Astrocyte (in vitro differentiated cells and primary cell): ENCODE results near the gene POLR2I. TPM values are rescaled to one million over a fixed set of nuclear protein-coding genes. Genes with fewer than 3 reads are reported as not detected.

ENCODE experiments used
- DNase-seq: peaks from one replicate; pipeline ENCODE4 v3.0.0-alpha.2; 2010; ENCODE audit warnings: low read depth
- FAIRE-seq: peaks from 2 replicates; lab custom pipeline; 2011; peaks lifted over from hg19 to GRCh38; lab: Jason Lieb, UNC
- H2AFZ ChIP-seq: 2 replicates; pipeline ENCODE4 v1.6.0; 2012; ENCODE audit warnings: low read depth, low read length, inconsistent platforms
- H3K27ac ChIP-seq: 2 replicates; pipeline ENCODE4 v1.5.1; 2011; ENCODE audit warnings: low read depth, low read length, inconsistent platforms
- H3K27me3 ChIP-seq: 2 replicates; pipeline ENCODE4 v1.6.0; 2011; ENCODE audit warnings: low read length, inconsistent platforms; ENCODE audit not compliant: insufficient read depth
- H3K36me3 ChIP-seq: 2 replicates; pipeline ENCODE4 v1.5.1; 2011; ENCODE audit warnings: low read length, inconsistent platforms; ENCODE audit not compliant: insufficient read depth
- H3K4me1 ChIP-seq: 2 replicates; pipeline ENCODE4 v1.5.1; 2011; ENCODE audit warnings: low read length, inconsistent platforms; ENCODE audit not compliant: insufficient read depth
- H3K4me2 ChIP-seq: 2 replicates; pipeline ENCODE4 v1.6.0; 2012; ENCODE audit warnings: low read length, inconsistent platforms
- H3K4me3 ChIP-seq: 2 replicates; pipeline ENCODE4 v1.5.1; 2011; ENCODE audit warnings: low read depth, mild to moderate bottlenecking, low read length, inconsistent platforms; ENCODE audit not compliant: insufficient read depth
- H3K79me2 ChIP-seq: 2 replicates; pipeline ENCODE4 v1.6.0; 2012; ENCODE audit warnings: mild to moderate bottlenecking, low read length, inconsistent platforms; ENCODE audit not compliant: insufficient read depth
- H3K9ac ChIP-seq: 2 replicates; pipeline ENCODE4 v1.6.0; 2012; ENCODE audit warnings: mild to moderate bottlenecking, low read length, inconsistent platforms
- H3K9me3 ChIP-seq: 2 replicates; pipeline ENCODE4 v1.5.1; 2012; ENCODE audit warnings: low read depth, mild to moderate bottlenecking, low read length, inconsistent platforms; ENCODE audit not compliant: insufficient read depth
- H4K20me1 ChIP-seq: 2 replicates; pipeline ENCODE4 v1.6.0; 2012; ENCODE audit warnings: low read length, inconsistent platforms; ENCODE audit not compliant: insufficient read depth
- H3K27ac Mint-ChIP-seq: one replicate; pipeline ENCODE4 v1.8.0; 2021; ENCODE audit warnings: mild to moderate bottlenecking, mixed read lengths; ENCODE audit not compliant: unreplicated experiment
- H3K27me3 Mint-ChIP-seq: one replicate; pipeline ENCODE4 v1.8.0; 2021; ENCODE audit warnings: low read depth, mixed read lengths; ENCODE audit not compliant: unreplicated experiment
- H3K36me3 Mint-ChIP-seq: one replicate; pipeline ENCODE4 v1.8.0; 2021; ENCODE audit warnings: low read depth, mixed read lengths; ENCODE audit not compliant: unreplicated experiment
- H3K4me1 Mint-ChIP-seq: one replicate; pipeline ENCODE4 v1.8.0; 2021; ENCODE audit warnings: low read depth, mixed read lengths; ENCODE audit not compliant: unreplicated experiment
- H3K4me3 Mint-ChIP-seq: one replicate; pipeline ENCODE4 v1.8.0; 2021; ENCODE audit warnings: mild to moderate bottlenecking, moderate library complexity, mixed read lengths; ENCODE audit not compliant: unreplicated experiment
- H3K9me3 Mint-ChIP-seq: one replicate; pipeline ENCODE4 v1.8.0; 2021; ENCODE audit warnings: mild to moderate bottlenecking, mixed read lengths; ENCODE audit not compliant: unreplicated experiment
- EZH2 ChIP-seq: IDR thresholded peaks from 2 replicates; pipeline ENCODE4 v1.6.1; 2012; ENCODE audit warnings: mild to moderate bottlenecking, low read length, inconsistent platforms; ENCODE audit not compliant: insufficient read depth
- total RNA-seq: library from RNA; stranded (reverse); gene quantifications from 2 replicates; pipeline ENCODE4 v1.2.1, GENCODE V29; 2021
- TF ChIP-seq, protein P1 (sequence below): IDR thresholded peaks from 2 replicates; pipeline ENCODE4 v1.5.1; 2011; ENCODE audit warnings: low read depth, mild to moderate bottlenecking, inconsistent platforms, low read length, moderate library complexity; ENCODE audit not compliant: insufficient read depth

The POLR2I gene
- total RNA-seq, 1 donor from 2014 or later = 65.1 TPM

DNA sequence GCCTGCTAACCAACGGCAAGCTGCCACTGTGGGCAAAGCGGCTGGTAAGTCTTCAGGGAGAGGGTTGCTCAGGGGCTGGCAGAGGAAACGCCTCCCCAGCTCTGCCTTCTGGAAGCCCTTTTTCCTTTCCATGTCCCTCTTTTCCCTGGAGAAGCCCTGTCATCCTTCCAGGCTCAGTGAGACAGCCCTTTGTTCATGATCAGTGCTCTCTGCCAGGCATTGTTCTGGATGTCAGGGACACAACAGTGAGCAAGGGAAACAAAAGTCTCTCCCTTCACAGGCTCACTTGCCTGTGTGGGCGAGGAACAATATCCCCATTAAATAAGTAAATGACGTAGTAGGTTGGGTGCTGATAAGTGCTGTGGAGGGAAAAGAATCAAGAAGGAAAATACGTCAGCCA is 17.6 kb downstream of the POLR2I start:
- no peaks in the 10 kb centered on the region for H3K4me1 ChIP-seq
- no peak overlapping the region for H3K9ac ChIP-seq
- no peaks in the 10 kb centered on the region for H3K79me2 ChIP-seq
- Mint-ChIP-seq H3K4me1 (no peaks in the 10 kb centered on the region), H3K4me3 (no peak overlapping the region), H3K9me3 (no peaks in the 10 kb centered on the region), H3K27ac (no peak overlapping the region), H3K27me3 (peaks cover 3% of the 10 kb centered on the region), H3K36me3 (no peaks in the 10 kb centered on the region)
- FAIRE-seq = no peak
- TF ChIP-seq, protein P1, sequence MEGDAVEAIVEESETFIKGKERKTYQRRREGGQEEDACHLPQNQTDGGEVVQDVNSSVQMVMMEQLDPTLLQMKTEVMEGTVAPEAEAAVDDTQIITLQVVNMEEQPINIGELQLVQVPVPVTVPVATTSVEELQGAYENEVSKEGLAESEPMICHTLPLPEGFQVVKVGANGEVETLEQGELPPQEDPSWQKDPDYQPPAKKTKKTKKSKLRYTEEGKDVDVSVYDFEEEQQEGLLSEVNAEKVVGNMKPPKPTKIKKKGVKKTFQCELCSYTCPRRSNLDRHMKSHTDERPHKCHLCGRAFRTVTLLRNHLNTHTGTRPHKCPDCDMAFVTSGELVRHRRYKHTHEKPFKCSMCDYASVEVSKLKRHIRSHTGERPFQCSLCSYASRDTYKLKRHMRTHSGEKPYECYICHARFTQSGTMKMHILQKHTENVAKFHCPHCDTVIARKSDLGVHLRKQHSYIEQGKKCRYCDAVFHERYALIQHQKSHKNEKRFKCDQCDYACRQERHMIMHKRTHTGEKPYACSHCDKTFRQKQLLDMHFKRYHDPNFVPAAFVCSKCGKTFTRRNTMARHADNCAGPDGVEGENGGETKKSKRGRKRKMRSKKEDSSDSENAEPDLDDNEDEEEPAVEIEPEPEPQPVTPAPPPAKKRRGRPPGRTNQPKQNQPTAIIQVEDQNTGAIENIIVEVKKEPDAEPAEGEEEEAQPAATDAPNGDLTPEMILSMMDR = no peak
- TF ChIP-seq EZH2 = no peak
- no peaks in the 10 kb centered on the region for H3K27me3 ChIP-seq
- H3K4me2 ChIP-seq = no peak overlapping the region
- H3K4me3 ChIP-seq = no peak overlapping the region
- H3K36me3 ChIP-seq = peaks cover 5% of the 10 kb centered on the region
- H3K27ac ChIP-seq = no peak overlapping the region
- no peak overlapping the region for H2AFZ ChIP-seq
- no peaks in the 10 kb centered on the region for H3K9me3 ChIP-seq
- no peaks in the 10 kb centered on the region for H4K20me1 ChIP-seq
- DNase-seq = no peak

- Histone ChIP-seq H2AFZ (no peak overlapping the region), H3K27ac (no peak overlapping the region), H4K20me1 (no peaks in the 10 kb centered on the region), H3K27me3 (no peaks in the 10 kb centered on the region), H3K79me2 (no peaks in the 10 kb centered on the region), H3K36me3 (peaks cover 5% of the 10 kb centered on the region), H3K4me3 (no peak overlapping the region), H3K9ac (no peak overlapping the region), H3K4me1 (no peaks in the 10 kb centered on the region), H3K9me3 (no peaks in the 10 kb centered on the region), H3K4me2 (no peak overlapping the region)
- Mint-ChIP-seq H3K4me1 (no peaks in the 10 kb centered on the region), H3K27ac (no peak overlapping the region), H3K4me3 (no peak overlapping the region), H3K36me3 (peaks cover under 1% of the 10 kb centered on the region), H3K27me3 (peaks cover 7% of the 10 kb centered on the region), H3K9me3 (no peaks in the 10 kb centered on the region)
- no peak for TF ChIP-seq EZH2
- TF ChIP-seq, protein P1 = no peak
- FAIRE-seq (no peak), DNase-seq (no peak)
Measured at GRCh38 chr19:36093687-36094086, 21.0 kb downstream of the POLR2I start.

DNA sequence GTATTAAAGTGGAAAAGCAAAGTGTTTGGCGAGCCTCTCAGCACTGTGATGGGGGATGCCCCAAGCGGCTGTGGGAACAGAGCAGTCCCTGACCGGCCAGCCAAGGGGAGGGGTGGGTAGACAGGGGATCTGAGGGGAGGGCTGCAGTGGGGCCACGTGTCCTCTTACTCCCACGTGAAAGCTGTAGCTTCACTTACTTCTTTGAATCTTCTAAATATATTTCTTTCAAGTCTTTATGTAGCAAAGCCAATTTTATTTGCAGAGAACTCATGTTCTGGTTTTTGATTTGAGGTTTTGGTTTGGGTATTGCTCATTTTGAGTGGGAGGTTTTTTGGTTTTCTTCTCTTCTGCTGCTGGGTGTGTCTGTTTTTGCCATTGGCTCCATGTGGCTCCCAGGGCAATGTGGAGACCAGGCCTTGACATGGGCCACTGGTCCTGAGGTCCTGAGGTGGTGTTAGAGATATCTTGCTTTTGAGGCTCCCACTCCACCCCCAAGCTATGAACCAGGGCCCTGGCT is 21.5 kb downstream of the POLR2I start:
- no peak overlapping the region for H3K27ac ChIP-seq
- H3K79me2 ChIP-seq = no peaks in the 10 kb centered on the region
- peaks cover 4% of the 10 kb centered on the region for H3K36me3 Mint-ChIP-seq
- no peaks in the 10 kb centered on the region for H3K9me3 ChIP-seq
- no peak overlapping the region for H3K4me2 ChIP-seq
- H3K27ac Mint-ChIP-seq = no peak overlapping the region
- H4K20me1 ChIP-seq = no peaks in the 10 kb centered on the region
- peaks cover 7% of the 10 kb centered on the region for H3K27me3 Mint-ChIP-seq
- H3K9me3 Mint-ChIP-seq = no peaks in the 10 kb centered on the region
- H3K4me1 ChIP-seq = no peaks in the 10 kb centered on the region
- DNase-seq (no peak), FAIRE-seq (no peak)
- no peak overlapping the region for H3K4me3 Mint-ChIP-seq
- TF ChIP-seq, protein P1 = no peak
- no peak for TF ChIP-seq EZH2
- no peak overlapping the region for H3K4me3 ChIP-seq
- H3K27me3 ChIP-seq = no peaks in the 10 kb centered on the region
- no peaks in the 10 kb centered on the region for H3K4me1 Mint-ChIP-seq
- H3K36me3 ChIP-seq = peaks cover 5% of the 10 kb centered on the region
- no peak overlapping the region for H3K9ac ChIP-seq
- H2AFZ ChIP-seq = no peak overlapping the region
